T-helper 1 cell (primary cell): ENCODE results near the gene ATP5PO.

Experiments
- DNase-seq, 5 donors: peaks; one replicate each; pipeline ENCODE4 v3.0.0-alpha.2; 2012 to 2020
- total RNA-seq, 4 donors: gene quantifications; one replicate each; lab custom pipeline; 2026; lab: John Stamatoyannopoulos, UW

ATP5PO gene, protein sequence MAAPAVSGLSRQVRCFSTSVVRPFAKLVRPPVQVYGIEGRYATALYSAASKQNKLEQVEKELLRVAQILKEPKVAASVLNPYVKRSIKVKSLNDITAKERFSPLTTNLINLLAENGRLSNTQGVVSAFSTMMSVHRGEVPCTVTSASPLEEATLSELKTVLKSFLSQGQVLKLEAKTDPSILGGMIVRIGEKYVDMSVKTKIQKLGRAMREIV
- total RNA-seq: 18.7 to 27.9 (median 25.6) reads per million in 4 donors

GRCh38 chr21:33915368-33916199 lies at the start of gene ATP5PO:
Gene ATP5PO (minus strand): TSS chr21:33915804. CDS start chr21:33915763, 41 bp downstream.
- peak; percentile 89 to 97 (median 92) for DNase-seq

- DNase-seq: no peak
Measured at GRCh38 chr21:33964706-33965325, 49.2 kb upstream of the ATP5PO start.

DNA sequence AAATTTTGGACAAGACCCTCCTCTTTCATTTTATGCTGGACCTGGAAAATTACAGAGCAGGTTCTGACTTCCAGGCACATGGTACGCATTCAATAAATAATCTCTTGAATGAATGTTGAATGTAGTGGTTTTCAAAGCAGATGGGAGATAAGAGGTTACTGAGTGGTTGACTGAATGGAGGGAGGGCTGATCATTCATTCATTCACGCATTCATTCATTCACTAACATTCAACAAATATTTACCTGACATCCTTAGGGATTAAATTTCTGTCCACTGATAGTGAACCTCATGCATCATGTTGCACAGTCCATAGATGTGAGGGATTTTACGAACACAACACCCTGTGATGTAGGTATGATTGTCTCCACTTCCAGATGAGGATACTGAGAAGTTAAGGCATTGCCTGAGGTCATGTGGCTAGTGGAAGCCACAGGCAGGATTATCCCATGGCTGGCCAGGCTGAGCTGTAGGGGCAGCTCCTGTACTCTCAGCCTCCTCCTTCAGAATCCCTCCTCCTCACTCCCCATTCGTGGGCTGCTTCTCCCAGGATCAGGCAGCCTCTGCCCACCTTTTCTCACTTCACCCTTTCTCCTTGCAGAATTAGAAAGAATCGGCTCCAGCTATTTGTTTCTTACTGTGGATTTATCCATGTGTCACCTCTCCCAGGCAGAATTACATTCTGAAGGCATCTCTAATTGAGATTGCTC lies 48.4 kb upstream of the ATP5PO start:
- no peak for DNase-seq

- no peak for DNase-seq
Measured at GRCh38 chr21:33962290-33962689, 46.7 kb upstream of the ATP5PO start.

DNA sequence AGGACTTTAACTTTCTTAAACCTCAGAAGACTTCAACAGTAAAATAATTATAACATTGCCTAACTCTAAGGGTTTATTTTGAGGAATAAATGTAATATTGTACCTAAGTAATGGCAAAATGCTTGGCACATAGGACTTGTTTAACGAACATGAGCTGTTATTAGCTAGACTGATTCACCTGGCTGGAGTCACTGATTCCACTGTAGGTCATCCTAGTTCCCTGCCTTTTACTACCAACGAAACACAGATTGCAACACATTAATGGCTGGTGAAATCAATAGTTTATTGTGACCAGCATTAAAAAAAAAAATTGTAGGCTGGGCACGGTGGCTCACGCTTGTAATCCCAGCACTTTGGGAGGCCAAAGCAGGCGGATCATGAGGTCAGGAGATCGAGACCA lies 45.5 kb upstream of the ATP5PO start:
- DNase-seq: no peak

DNA sequence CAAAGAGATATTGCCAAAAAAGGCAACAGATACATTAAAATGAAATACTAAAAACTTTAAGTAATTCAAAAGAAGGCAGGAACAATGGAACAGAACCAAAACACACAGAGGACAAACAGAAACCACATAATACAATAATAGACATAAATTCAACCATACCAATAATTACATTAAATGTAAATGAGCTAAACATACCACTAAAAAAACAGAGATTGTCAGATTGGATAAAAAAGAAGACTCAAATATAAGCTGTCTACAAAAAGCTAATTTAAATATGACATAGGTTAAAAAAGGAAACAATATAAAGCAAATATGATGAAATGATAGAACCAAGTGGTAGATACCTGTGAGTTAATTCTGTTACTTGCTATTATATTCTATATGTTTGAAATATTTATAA lies 44.1 kb upstream of the ATP5PO start:
- no peak for DNase-seq

DNA sequence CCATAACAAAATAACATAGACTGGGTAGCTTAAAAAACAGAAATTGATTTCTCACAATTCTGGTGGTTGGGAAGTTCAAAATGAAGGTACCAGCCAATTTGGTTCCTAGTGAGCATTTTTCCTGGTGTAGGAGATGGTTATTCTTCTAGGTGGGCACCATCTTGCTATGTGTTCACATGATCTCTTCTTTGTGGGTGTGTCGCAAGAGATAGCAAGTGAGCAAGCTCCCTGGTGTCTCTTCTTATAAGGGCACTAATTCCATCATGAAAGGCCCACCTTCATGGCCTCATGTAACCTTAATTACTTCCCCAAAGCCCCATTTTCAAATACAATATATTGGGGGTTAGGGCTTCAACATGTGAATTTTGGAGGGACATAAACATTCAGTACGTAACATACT lies 38.8 kb upstream of the ATP5PO start:
- DNase-seq: no peak

DNA sequence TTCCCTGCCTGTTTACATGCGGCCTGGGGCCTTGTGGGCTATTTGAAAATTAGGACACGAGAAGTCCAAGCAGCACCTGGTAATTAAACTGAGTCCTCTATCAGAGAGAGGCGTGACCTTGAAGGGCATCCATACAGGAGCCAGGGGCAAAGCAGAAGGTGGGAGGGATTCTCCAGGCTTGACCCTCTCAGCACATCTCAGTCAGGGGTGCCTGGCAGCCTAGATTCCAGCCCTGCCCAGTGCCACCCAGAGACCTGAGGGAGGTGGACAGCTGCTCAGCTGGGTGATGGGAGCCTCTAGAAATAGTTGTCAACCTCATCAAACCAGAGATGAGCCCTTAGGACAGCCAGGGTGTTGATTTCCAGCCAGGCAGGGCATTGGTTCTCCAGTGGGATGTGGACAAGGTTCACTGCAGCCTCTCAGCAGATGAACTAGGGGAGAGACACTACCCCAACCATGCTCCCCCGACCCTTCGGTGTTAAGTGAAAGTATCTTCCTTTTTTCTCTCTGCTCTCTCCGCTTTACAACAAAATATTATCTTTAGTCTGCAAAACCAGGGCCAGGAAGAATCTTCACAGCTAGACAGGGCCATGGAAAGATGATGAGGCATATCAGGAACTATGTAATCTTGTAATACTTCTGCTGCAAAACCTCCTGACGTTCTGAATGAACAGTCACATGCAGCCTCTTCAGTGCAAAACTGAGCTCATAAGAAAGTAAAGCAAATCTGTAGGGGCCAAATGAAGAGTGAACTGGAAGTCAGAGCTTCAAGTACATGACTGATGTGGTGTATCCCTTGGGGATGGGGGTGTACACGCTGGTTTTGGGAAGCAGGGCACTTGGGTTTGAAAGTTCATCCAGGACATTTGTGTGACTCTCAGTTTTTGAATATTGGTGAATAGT lies 35.9 kb upstream of the ATP5PO start:
- DNase-seq: peak in 1 of 5 donors; percentile 59

DNA sequence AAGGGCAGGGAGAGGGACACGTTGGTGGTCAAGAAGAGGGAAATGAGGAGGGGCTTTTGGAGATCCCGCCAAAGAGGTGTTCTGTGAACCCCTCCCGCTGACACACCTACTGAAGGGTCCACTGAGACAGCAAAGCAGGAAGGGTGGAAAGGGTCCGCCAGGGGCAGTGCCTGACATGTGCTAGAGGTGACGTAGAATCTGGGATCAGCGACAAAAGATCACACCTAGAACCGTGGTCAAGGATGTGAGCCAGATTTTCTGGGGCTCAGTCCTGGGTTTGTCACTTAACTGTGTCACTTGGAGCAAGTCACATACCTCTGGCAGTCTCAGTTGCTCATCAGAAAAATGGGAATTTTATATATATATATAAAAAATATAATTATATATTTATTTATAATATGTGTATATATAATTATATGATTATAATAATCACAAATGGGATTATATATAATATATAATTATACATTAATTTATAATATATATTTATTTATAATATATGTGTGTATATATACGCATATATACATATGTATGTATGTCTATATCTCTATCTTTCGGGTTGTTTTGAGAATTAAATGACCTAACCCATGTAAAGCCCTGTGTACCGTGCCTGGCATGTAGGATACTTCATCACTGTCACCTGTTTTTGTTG lies 35.0 kb upstream of the ATP5PO start:
- peak in 1 of 5 donors; percentile 52 for DNase-seq

GRCh38 chr21:33949516-33950430 lies 34.2 kb upstream of the ATP5PO start:
- peak in 4 of 5 donors; percentile 27 to 91 (median 42) for DNase-seq

DNA sequence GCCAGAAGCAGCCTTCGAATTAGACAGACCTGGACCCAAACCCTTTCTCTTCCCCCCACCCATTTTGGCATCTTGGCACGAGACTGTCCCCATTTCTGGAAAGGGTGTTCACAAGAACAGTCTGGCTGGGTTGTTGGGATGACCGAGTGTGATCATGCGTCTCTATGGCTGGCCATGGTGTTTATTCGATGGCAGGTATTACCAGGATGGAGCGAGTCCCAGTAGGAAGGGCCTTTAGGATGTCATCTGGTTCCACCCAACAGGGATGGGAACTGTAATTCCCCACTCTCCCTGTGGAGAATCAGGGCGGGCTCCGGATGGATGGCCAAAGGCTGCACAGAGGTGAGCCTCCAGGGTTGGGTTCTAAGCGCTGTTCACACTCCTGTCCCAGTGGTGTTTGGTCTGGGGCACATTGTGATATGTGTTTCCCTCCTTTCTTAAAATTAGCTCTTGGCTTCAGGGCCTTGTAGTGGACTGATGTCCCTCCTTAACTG lies 33.4 kb upstream of the ATP5PO start:
- peak in 1 of 5 donors; percentile 9 for DNase-seq

DNA sequence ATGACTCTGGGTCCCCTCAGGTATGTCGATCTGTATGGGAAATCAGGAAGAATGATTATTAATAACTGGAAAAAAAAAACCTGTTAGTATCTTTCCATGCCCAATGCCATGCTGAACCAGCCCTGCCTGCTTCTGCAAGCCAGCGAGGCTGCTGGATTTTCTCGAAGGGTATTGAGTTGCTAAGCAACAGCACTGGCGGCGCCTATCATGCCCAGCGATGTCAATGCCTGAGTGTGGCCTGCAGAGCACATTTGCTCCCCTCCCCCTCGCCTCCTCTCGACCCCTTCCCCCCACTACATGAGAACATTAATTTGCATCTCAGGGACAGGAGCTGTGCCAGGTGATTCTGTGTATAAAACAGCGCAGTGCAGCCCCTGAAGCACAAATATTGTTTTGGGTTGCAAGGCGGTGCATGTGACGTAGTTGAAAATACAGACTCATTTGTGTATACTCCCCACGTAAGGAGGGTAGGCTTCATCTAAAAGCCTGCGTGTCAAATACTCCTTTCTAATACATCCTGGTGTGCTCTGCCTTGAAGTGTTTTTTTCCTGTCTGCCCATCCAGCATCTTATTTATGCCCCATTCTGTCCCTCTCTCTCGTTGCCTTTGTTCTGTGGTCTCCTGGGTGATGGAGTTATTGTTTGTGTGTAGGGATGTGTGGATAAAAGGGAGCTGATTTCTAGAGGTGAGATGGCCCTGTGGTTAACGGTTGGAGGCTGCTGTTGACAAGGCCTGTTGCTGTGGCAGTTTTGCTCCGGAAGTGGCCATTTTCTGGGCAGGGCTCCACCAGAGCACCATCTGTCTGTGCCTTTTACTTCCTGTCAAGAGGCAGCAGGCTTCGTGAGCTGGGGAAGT lies 32.7 kb upstream of the ATP5PO start:
- DNase-seq: peak; percentile 66 to 97 (median 78)

- DNase-seq: peak; percentile 75 to 95 (median 84)
Measured at GRCh38 chr21:33947451-33948095, 32.0 kb upstream of the ATP5PO start.

- DNase-seq: peak in 1 of 5 donors; percentile 35
Measured at GRCh38 chr21:33945652-33946270, 30.2 kb upstream of the ATP5PO start.

DNA sequence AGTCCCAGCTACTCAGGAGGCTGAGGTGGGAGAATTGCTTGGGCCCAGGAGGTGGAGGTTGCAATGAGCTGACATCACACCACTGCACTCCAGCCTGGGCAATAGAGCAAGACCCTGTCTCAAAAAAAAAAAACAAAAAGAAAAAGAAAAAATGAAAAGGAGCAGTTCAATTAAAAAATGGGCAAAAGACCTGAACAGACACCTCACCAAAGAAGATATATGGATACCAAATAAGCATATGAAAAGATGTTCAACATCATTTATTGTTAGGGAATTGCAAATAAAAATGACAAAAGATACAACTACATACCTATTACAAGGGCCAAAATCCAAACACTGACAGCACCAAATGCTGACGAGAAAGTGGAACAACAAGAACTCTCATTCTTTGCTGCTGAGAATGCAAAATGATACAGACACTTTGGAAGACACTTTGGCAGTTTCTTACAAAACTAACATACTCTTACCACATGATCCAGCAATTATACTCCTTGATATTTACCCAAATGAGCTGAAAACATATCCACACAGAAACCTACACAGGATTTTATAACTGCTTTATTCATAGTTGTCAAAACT lies 28.7 kb upstream of the ATP5PO start:
- DNase-seq: no peak

GRCh38 chr21:33943293-33943692 lies 27.7 kb upstream of the ATP5PO start:
- no peak for DNase-seq

DNA sequence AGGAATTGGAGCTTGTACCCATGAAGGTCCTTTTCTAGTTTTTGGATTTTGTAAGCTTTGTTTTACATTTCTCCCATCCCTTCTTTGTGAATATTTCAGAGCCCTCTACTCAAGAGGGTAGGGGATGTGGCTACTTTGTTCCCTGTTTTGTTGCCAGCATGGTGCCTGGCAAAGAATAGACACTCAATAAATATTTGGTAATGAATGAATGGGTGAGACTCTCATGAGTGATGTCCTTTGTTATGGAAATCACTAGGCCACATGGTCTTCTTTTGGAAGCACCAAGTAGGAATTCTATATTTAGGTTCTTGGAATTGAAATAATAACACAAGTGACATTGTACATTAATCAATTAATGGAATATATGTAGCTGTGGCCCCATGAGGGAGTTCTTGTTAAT lies 26.8 kb upstream of the ATP5PO start:
- DNase-seq: no peak

GRCh38 chr21:33940881-33941245 lies 25.3 kb upstream of the ATP5PO start:
- DNase-seq: no peak
